Testis (tissue), 3 donors: Measurements from ENCODE around the gene VPS26B. TPM values are rescaled to one million over a fixed set of nuclear protein-coding genes. Genes with fewer than 3 reads are reported as not detected.
A peak's percentile ranks its signal among the peaks of the same experiment; 100 is the strongest.

Experiments used
- DNase-seq: peaks from one replicate; pipeline ENCODE4 v3.0.0-alpha.2; 2019
- H3K27ac ChIP-seq, 2 donors: fragments of 200-600 bp; sonication (generic); one replicate each; pipeline ENCODE4 v1.5.1; 2019
- H3K27me3 ChIP-seq: fragments of 200-600 bp; sonication (generic); one replicate; pipeline ENCODE4 v1.5.1; 2019
- H3K36me3 ChIP-seq: fragments of 200-600 bp; sonication (generic); one replicate; pipeline ENCODE4 v1.5.1; 2017; ENCODE audit warnings: low read depth; ENCODE audit errors: missing control alignments
- H3K4me1 ChIP-seq: fragments of 200-600 bp; sonication (generic); one replicate; pipeline ENCODE4 v1.5.1; 2019
- H3K4me3 ChIP-seq, 2 donors: fragments of 200-600 bp; sonication (generic); one replicate each; pipeline ENCODE4 v1.5.1; 2017 to 2019
- H3K9me3 ChIP-seq: fragments of 200-600 bp; sonication (generic); one replicate; pipeline ENCODE4 v1.5.1; 2017
- CTCF ChIP-seq, 3 experiments: fragments of 450-650 bp in 2 of 3; fragments of 200-600 bp in 1 of 3; sonication (generic) in 1 of 3; IDR thresholded peaks; one replicate each; pipeline ENCODE4 v1.5.1; 2016 to 2019; ENCODE audit warnings: antibody characterized with exemption in 3 of 3, mild to moderate bottlenecking in 2 of 3, moderate library complexity in 1 of 3
- POLR2A ChIP-seq: fragments of 450-650 bp; IDR thresholded peaks from one replicate; pipeline ENCODE4 v1.6.1; 2017; ENCODE audit warnings: antibody characterized with exemption, mild to moderate bottlenecking, moderate library complexity
- WGBS, 2 donors: methylation state at CpG; one replicate each; pipeline ENCODE4 v1.1.5; 2018; 5-methylcytosine and 5-hydroxymethylcytosine counted together
- intact Hi-C: fragments of 100-400 bp; cut with DNase I; formaldehyde crosslinking; loops from one replicate; pipeline ENCODE4 v1.15.1; 2023; ENCODE audit warnings: low total_unique reads
- polyA plus RNA-seq: library from polyadenylated mRNA; stranded (reverse); fragments of 350-450 nt; fragmentation: Illumina TruSeq; extraction: RNeasy Lipid Tissue Mini Kit (QIAGEN cat#74804); gene quantifications from one replicate; pipeline ENCODE4 v1.2.3, GENCODE V29; 2014; ENCODE audit warnings: low read depth, low replicate concordance; ENCODE audit not compliant: insufficient read depth
- total RNA-seq, 2 donors: library from RNA; depleted of rRNA; stranded (reverse); fragments of >200 nt; gene quantifications; one replicate each; pipeline ENCODE4 v1.2.3, GENCODE V29; 2016

Gene VPS26B
- total and polyA plus RNA-seq, 3 donors from 2014 or later, result 54.2 to 84.1 (median 74.0) TPM

GRCh38 chr11:134287561-134287960, 63.1 kb downstream of the VPS26B start:
- DNase-seq, result no peak
- 61% methylated on average over 12 of the region's 12 CpGs for WGBS, 2 donors

GRCh38 chr11:134288486-134288885, 64.0 kb downstream of the VPS26B start:
- H3K9me3 ChIP-seq, result no peaks in the 10 kb centered on the region
- no peaks in the 10 kb centered on the region for H3K36me3 ChIP-seq
- TF ChIP-seq POLR2A (no peak), CTCF (IDR thresholded peaks at IDR 0.05) (no peak)
- intact Hi-C loops, result no loop called here
- 77 to 80% methylated on average over 13 of the region's 13 CpGs for WGBS, 2 donors
- H3K27me3 ChIP-seq, result no peaks in the 10 kb centered on the region
- no peak overlapping the region for H3K4me3 ChIP-seq
- no peaks in the 10 kb centered on the region for H3K4me1 ChIP-seq
- DNase-seq, result no peak
- H3K27ac ChIP-seq, result no peak overlapping the region

More at GRCh38 chr11:134287561-134287960, 63.1 kb downstream of the VPS26B start:
- no peaks in the 10 kb centered on the region for H3K27me3 ChIP-seq
- H3K27ac ChIP-seq, result no peak overlapping the region
- H3K4me1 ChIP-seq, result no peaks in the 10 kb centered on the region
- intact Hi-C loops, result no loop called here
- H3K36me3 ChIP-seq, result no peaks in the 10 kb centered on the region
- H3K9me3 ChIP-seq, result no peaks in the 10 kb centered on the region
- peak overlapping the region; percentile 19 to 55 for H3K4me3 ChIP-seq
- TF ChIP-seq POLR2A (no peak), CTCF (IDR thresholded peaks at IDR 0.05) (no peak)

GRCh38 chr11:134289167-134289566, 64.7 kb downstream of the VPS26B start:
- Histone ChIP-seq H3K36me3 (no peaks in the 10 kb centered on the region), H3K9me3 (no peaks in the 10 kb centered on the region), H3K4me3 (no peak overlapping the region), H3K27ac (no peak overlapping the region), H3K4me1 (no peaks in the 10 kb centered on the region), H3K27me3 (no peaks in the 10 kb centered on the region)
- WGBS, 2 donors, result 55 to 67% methylated on average over 4 of the region's 4 CpGs
- intact Hi-C loops, result no loop called here
- no peak for DNase-seq
- TF ChIP-seq CTCF (IDR thresholded peaks at IDR 0.05), result no peak
- no peak for TF ChIP-seq POLR2A

- no peak overlapping the region for H3K4me3 ChIP-seq
- 40 to 57% methylated on average over 12 of the region's 12 CpGs for WGBS, 2 donors
- TF ChIP-seq POLR2A (no peak), CTCF (IDR thresholded peaks at IDR 0.05) (no peak)
- intact Hi-C loops, result no loop called here
- no peaks in the 10 kb centered on the region for H3K4me1 ChIP-seq
- no peaks in the 10 kb centered on the region for H3K9me3 ChIP-seq
- H3K27me3 ChIP-seq, result no peaks in the 10 kb centered on the region
- H3K27ac ChIP-seq, result no peak overlapping the region
- no peaks in the 10 kb centered on the region for H3K36me3 ChIP-seq
- DNase-seq, result no peak
Measured at GRCh38 chr11:134289789-134290188, 65.3 kb downstream of the VPS26B start.

- WGBS, 2 donors, result 95 to 96% methylated on average over 7 of the region's 7 CpGs
- no peaks in the 10 kb centered on the region for H3K4me1 ChIP-seq
- DNase-seq, result no peak
- no peak overlapping the region for H3K4me3 ChIP-seq
- H3K27ac ChIP-seq, result no peak overlapping the region
- intact Hi-C loops, result no loop called here
- H3K27me3 ChIP-seq, result no peaks in the 10 kb centered on the region
- no peaks in the 10 kb centered on the region for H3K9me3 ChIP-seq
- H3K36me3 ChIP-seq, result no peaks in the 10 kb centered on the region
- TF ChIP-seq POLR2A, result no peak
Measured at GRCh38 chr11:134290646-134291045, 66.2 kb downstream of the VPS26B start.
